ENCODE data around the gene INTS6L. TPM values are rescaled to one million over a fixed set of nuclear protein-coding genes. Genes with fewer than 3 reads are reported as not detected.

The INTS6L gene
- total RNA-seq, 1 experiment from 2014 or later, result 13.6 TPM

GRCh38 chrX:135512508-135513129 lies 7.8 kb upstream of the INTS6L start:
- Histone ChIP-seq H3K4me3 (no peak overlapping the region), H3K4me1 (no peaks in the 10 kb centered on the region), H3K27me3 (no peaks in the 10 kb centered on the region), H3K9me3 (replicated peaks) (no peaks in the 10 kb centered on the region), H3K27ac (no peak overlapping the region), H3K36me3 (no peaks in the 10 kb centered on the region)
- no peak for DNase-seq

- no peaks in the 10 kb centered on the region for H3K4me1 ChIP-seq
- no peak for DNase-seq
- no peak overlapping the region for H3K27ac ChIP-seq
- H3K27me3 ChIP-seq, result no peaks in the 10 kb centered on the region
- H3K9me3 ChIP-seq (replicated peaks), result no peaks in the 10 kb centered on the region
- no peak overlapping the region for H3K4me3 ChIP-seq
- no peaks in the 10 kb centered on the region for H3K36me3 ChIP-seq
These were observed 7.3 kb upstream of the INTS6L start for GRCh38 chrX:135513130-135513515.

GRCh38 chrX:135516376-135516775 lies 4.1 kb upstream of the INTS6L start:
- Histone ChIP-seq H3K27ac (no peak overlapping the region), H3K36me3 (no peaks in the 10 kb centered on the region), H3K4me1 (no peaks in the 10 kb centered on the region), H3K9me3 (replicated peaks) (no peaks in the 10 kb centered on the region), H3K27me3 (no peaks in the 10 kb centered on the region), H3K4me3 (no peak overlapping the region)
- no peak for DNase-seq

GRCh38 chrX:135518161-135518560 lies 2.3 kb upstream of the INTS6L start:
- Histone ChIP-seq H3K36me3 (no peaks in the 10 kb centered on the region), H3K4me3 (no peak overlapping the region), H3K27ac (no peak overlapping the region), H3K27me3 (no peaks in the 10 kb centered on the region), H3K4me1 (no peaks in the 10 kb centered on the region), H3K9me3 (replicated peaks) (no peaks in the 10 kb centered on the region)
- no peak for DNase-seq

GRCh38 chrX:135520022-135520552 lies 373 bp upstream of the INTS6L start:
- Histone ChIP-seq H3K36me3 (no peaks in the 10 kb centered on the region), H3K4me1 (0 out of 2 replicates have a peak, but pooled peaks cover 2% of the 10 kb centered on the region), H3K27me3 (no peaks in the 10 kb centered on the region), H3K9me3 (replicated peaks) (no peaks in the 10 kb centered on the region), H3K27ac (peak overlapping the region; percentile 19; the same call in 1 of the 2 replicates), H3K4me3 (peak overlapping the region; percentile 78)
- DNase-seq, result no peak

- H3K9me3 ChIP-seq (replicated peaks), result no peaks in the 10 kb centered on the region
- peak overlapping the region; percentile 78 for H3K4me3 ChIP-seq
- H3K27me3 ChIP-seq, result no peaks in the 10 kb centered on the region
- peak; percentile 89 for DNase-seq
- H3K4me1 ChIP-seq, result 0 out of 2 replicates have a peak, but pooled peaks cover 2% of the 10 kb centered on the region
- peak overlapping the region; percentile 82 for H3K27ac ChIP-seq
- H3K36me3 ChIP-seq, result no peaks in the 10 kb centered on the region
These were observed 1.1 kb downstream of the INTS6L start for GRCh38 chrX:135521405-135522131.

GRCh38 chrX:135522132-135522530 lies 1.7 kb downstream of the INTS6L start:
- peak overlapping the region; percentile 74 for H3K27ac ChIP-seq
- H3K4me3 ChIP-seq, result peak overlapping the region; percentile 78
- H3K27me3 ChIP-seq, result no peaks in the 10 kb centered on the region
- 0 out of 2 replicates have a peak, but pooled peaks cover 2% of the 10 kb centered on the region for H3K4me1 ChIP-seq
- no peak for DNase-seq
- H3K9me3 ChIP-seq (replicated peaks), result no peaks in the 10 kb centered on the region
- H3K36me3 ChIP-seq, result no peaks in the 10 kb centered on the region

GRCh38 chrX:135522878-135523693 lies 2.6 kb downstream of the INTS6L start:
- H3K27me3 ChIP-seq, result no peaks in the 10 kb centered on the region
- no peak for DNase-seq
- H3K4me3 ChIP-seq, result peak overlapping the region; percentile 78
- H3K27ac ChIP-seq, result peak overlapping the region; percentile 74
- no peaks in the 10 kb centered on the region for H3K36me3 ChIP-seq
- H3K9me3 ChIP-seq (replicated peaks), result no peaks in the 10 kb centered on the region
- 0 out of 2 replicates have a peak, but pooled peaks cover 2% of the 10 kb centered on the region for H3K4me1 ChIP-seq

GRCh38 chrX:135528254-135528653 lies 7.8 kb downstream of the INTS6L start:
- no peak for DNase-seq
- Histone ChIP-seq H3K27ac (no peak overlapping the region), H3K9me3 (replicated peaks) (no peaks in the 10 kb centered on the region), H3K4me1 (0 out of 2 replicates have a peak, but pooled peaks cover 2% of the 10 kb centered on the region), H3K27me3 (no peaks in the 10 kb centered on the region), H3K36me3 (no peaks in the 10 kb centered on the region), H3K4me3 (no peak overlapping the region)

- no peak overlapping the region for H3K4me3 ChIP-seq
- H3K4me1 ChIP-seq, result 0 out of 2 replicates have a peak, but pooled peaks cover 2% of the 10 kb centered on the region
- H3K27ac ChIP-seq, result no peak overlapping the region
- no peak for DNase-seq
- no peaks in the 10 kb centered on the region for H3K36me3 ChIP-seq
- no peaks in the 10 kb centered on the region for H3K27me3 ChIP-seq
- H3K9me3 ChIP-seq (replicated peaks), result no peaks in the 10 kb centered on the region
These were observed 8.3 kb downstream of the INTS6L start for GRCh38 chrX:135528756-135529155.

- Histone ChIP-seq H3K4me1 (no peaks in the 10 kb centered on the region), H3K36me3 (no peaks in the 10 kb centered on the region), H3K9me3 (replicated peaks) (no peaks in the 10 kb centered on the region), H3K27me3 (no peaks in the 10 kb centered on the region), H3K27ac (no peak overlapping the region), H3K4me3 (no peak overlapping the region)
- no peak for DNase-seq
These were observed 9.6 kb downstream of the INTS6L start for GRCh38 chrX:135530097-135530496.

- H3K9me3 ChIP-seq (replicated peaks), result no peaks in the 10 kb centered on the region
- H3K27me3 ChIP-seq, result no peaks in the 10 kb centered on the region
- no peaks in the 10 kb centered on the region for H3K4me1 ChIP-seq
- H3K27ac ChIP-seq, result no peak overlapping the region
- DNase-seq, result no peak
- H3K4me3 ChIP-seq, result no peak overlapping the region
- H3K36me3 ChIP-seq, result no peaks in the 10 kb centered on the region
These were observed 11.4 kb downstream of the INTS6L start for GRCh38 chrX:135531813-135532212.

- H3K9me3 ChIP-seq (replicated peaks), result no peaks in the 10 kb centered on the region
- no peak for DNase-seq
- H3K4me1 ChIP-seq, result no peaks in the 10 kb centered on the region
- H3K4me3 ChIP-seq, result no peak overlapping the region
- H3K36me3 ChIP-seq, result no peaks in the 10 kb centered on the region
- H3K27me3 ChIP-seq, result no peaks in the 10 kb centered on the region
- H3K27ac ChIP-seq, result no peak overlapping the region
These were observed 14.8 kb downstream of the INTS6L start for GRCh38 chrX:135535077-135535940.

GRCh38 chrX:135536877-135537276 lies 16.4 kb downstream of the INTS6L start:
- no peaks in the 10 kb centered on the region for H3K4me1 ChIP-seq
- DNase-seq, result no peak
- H3K36me3 ChIP-seq, result no peaks in the 10 kb centered on the region
- no peak overlapping the region for H3K27ac ChIP-seq
- H3K4me3 ChIP-seq, result no peak overlapping the region
- no peaks in the 10 kb centered on the region for H3K27me3 ChIP-seq
- H3K9me3 ChIP-seq (replicated peaks), result no peaks in the 10 kb centered on the region

Measured in SJCRH30 (cell line).